OCI-LY3 (cell line): ENCODE data around the gene ASB13.

Experiments
- H2AFZ ChIP-seq: fragments of 200-600, 300-600 bp; shearing (Covaris generic); 2 replicates; pipeline ENCODE4 v1.6.0; 2014; ENCODE audit warnings: antibody characterized with exemption, low read depth, low read length
- H3K27ac ChIP-seq: fragments of 200-600, 300-600 bp; sonication (generic); 2 replicates; pipeline ENCODE4 v1.5.1; 2014; ENCODE audit warnings: mild to moderate bottlenecking, low read length, moderate library complexity, mixed read lengths
- H3K27me3 ChIP-seq: fragments of 200-600, 300-600 bp; sonication (generic); 2 replicates; pipeline ENCODE4 v1.6.1; 2014; ENCODE audit warnings: low read depth, low read length, mixed read lengths
- H3K36me3 ChIP-seq: fragments of 200-600, 300-600 bp; sonication (generic); replicated peaks from 2 replicates; pipeline ENCODE3; 2014; ENCODE audit warnings: low read depth, low read length, mixed read lengths
- H3K4me1 ChIP-seq: fragments of 300-600, 200-600 bp; sonication (generic); 2 replicates; pipeline ENCODE4 v1.6.1; 2014; ENCODE audit warnings: low read length, mixed read lengths
- H3K4me2 ChIP-seq: fragments of 200-600, 300-600 bp; sonication (generic); 2 replicates; pipeline ENCODE4 v1.6.1; 2014; ENCODE audit warnings: low read length, mixed read lengths
- H3K4me3 ChIP-seq: fragments of 300-600, 200-600 bp; sonication (generic); 2 replicates; pipeline ENCODE4 v1.5.1; 2014; ENCODE audit warnings: antibody characterized with exemption, mild to moderate bottlenecking, low read length, moderate library complexity
- H3K79me2 ChIP-seq: fragments of 300-600, 200-600 bp; shearing (Covaris generic); 2 replicates; pipeline ENCODE4 v1.6.1; 2014; ENCODE audit warnings: mild to moderate bottlenecking, low read length, mixed read lengths
- H3K9ac ChIP-seq: fragments of 300-600, 200-600 bp; shearing (Covaris generic); 2 replicates; pipeline ENCODE4 v1.6.0; 2014; ENCODE audit warnings: mild to moderate bottlenecking, low read length, moderate library complexity
- H3K9me3 ChIP-seq: fragments of 200-600, 300-600 bp; shearing (Covaris generic); 2 replicates; pipeline ENCODE4 v1.6.1; 2014; ENCODE audit warnings: low read length, mixed read lengths; ENCODE audit not compliant: insufficient read depth
- H4K20me1 ChIP-seq: fragments of 200-600, 300-600 bp; sonication (generic); 2 replicates; pipeline ENCODE4 v1.6.1; 2016; ENCODE audit warnings: low read length, mixed read lengths; ENCODE audit not compliant: insufficient read depth
- EZH2phosphoT487 ChIP-seq: fragments of 200-600 bp; shearing (Covaris generic); IDR thresholded peaks from 2 replicates; pipeline ENCODE4 v1.6.1; 2018; ENCODE audit warnings: antibody characterized with exemption, mixed run types, low read depth
- TF ChIP-seq, protein P1 (sequence below): fragments of 200-600, 300-600 bp; sonication (generic); IDR thresholded peaks from 2 replicates; pipeline ENCODE4 v1.5.1; 2014; ENCODE audit warnings: antibody characterized with exemption, low read length, low read depth

The ASB13 gene

DNA sequence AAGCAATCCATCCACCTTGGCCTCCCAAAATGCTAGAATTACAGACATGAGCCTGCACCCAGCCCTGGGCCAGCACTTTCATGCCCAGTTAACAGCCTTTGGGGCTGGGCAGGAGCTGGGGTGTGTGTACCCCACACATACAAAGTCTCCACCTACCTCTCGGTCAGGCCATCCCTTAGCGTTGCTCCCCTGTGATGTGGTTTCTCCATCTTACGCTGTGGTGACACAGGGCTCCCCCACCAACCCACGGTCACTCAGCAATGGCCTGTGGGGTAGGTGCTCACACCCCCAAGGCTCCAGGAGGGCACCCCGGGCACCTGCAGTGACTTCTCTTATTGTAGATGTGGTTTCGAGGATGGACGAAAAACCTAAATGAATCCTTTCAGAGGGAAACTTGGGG, 58.8 kb downstream of the ASB13 start:
- H4K20me1 ChIP-seq = no peaks in the 10 kb centered on the region
- H3K4me2 ChIP-seq = no peak overlapping the region
- H3K79me2 ChIP-seq = no peaks in the 10 kb centered on the region
- H3K27me3 ChIP-seq = peaks cover 9% of the 10 kb centered on the region; the same call in 1 of the 2 replicates
- TF ChIP-seq, protein P1, sequence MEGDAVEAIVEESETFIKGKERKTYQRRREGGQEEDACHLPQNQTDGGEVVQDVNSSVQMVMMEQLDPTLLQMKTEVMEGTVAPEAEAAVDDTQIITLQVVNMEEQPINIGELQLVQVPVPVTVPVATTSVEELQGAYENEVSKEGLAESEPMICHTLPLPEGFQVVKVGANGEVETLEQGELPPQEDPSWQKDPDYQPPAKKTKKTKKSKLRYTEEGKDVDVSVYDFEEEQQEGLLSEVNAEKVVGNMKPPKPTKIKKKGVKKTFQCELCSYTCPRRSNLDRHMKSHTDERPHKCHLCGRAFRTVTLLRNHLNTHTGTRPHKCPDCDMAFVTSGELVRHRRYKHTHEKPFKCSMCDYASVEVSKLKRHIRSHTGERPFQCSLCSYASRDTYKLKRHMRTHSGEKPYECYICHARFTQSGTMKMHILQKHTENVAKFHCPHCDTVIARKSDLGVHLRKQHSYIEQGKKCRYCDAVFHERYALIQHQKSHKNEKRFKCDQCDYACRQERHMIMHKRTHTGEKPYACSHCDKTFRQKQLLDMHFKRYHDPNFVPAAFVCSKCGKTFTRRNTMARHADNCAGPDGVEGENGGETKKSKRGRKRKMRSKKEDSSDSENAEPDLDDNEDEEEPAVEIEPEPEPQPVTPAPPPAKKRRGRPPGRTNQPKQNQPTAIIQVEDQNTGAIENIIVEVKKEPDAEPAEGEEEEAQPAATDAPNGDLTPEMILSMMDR = no peak
- no peak for TF ChIP-seq EZH2phosphoT487
- H2AFZ ChIP-seq = no peak overlapping the region
- H3K9me3 ChIP-seq = no peaks in the 10 kb centered on the region
- no peaks in the 10 kb centered on the region for H3K36me3 ChIP-seq
- no peak overlapping the region for H3K9ac ChIP-seq
- H3K4me3 ChIP-seq = no peak overlapping the region
- no peak overlapping the region for H3K27ac ChIP-seq
- H3K4me1 ChIP-seq = no peaks in the 10 kb centered on the region

DNA sequence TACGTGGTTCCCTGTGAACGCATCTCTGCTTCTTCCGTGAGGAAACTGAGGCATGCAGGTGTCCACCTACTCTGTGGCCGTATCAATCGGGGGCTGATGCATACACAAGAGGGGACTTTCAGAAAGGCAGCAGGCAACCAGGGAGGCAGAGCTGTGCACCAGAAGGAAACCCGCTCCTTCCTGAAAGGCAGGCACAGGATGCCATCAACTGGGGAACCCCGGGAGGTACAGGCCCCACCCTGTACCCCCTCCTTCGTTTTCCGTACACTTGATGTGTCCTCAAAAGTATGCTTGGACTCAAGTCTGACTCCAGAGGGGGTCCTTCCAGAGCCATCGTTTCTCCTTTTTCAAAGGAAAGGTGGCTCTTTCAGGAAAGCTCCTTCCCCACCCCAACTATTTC, 59.5 kb downstream of the ASB13 start:
- Histone ChIP-seq H3K9ac (no peak overlapping the region), H2AFZ (no peak overlapping the region), H3K4me3 (0 out of 2 replicates have a peak overlapping the region, but pooled peaks have one; percentile 38), H3K9me3 (no peaks in the 10 kb centered on the region), H3K27ac (no peak overlapping the region), H3K36me3 (no peaks in the 10 kb centered on the region), H3K27me3 (peaks cover 9% of the 10 kb centered on the region; the same call in 1 of the 2 replicates), H3K79me2 (no peaks in the 10 kb centered on the region), H3K4me2 (peak overlapping the region; percentile 51), H3K4me1 (no peaks in the 10 kb centered on the region), H4K20me1 (no peaks in the 10 kb centered on the region)
- TF ChIP-seq, protein P1 = peak; percentile 32; the same call in 1 of the 2 replicates
- no peak for TF ChIP-seq EZH2phosphoT487

DNA sequence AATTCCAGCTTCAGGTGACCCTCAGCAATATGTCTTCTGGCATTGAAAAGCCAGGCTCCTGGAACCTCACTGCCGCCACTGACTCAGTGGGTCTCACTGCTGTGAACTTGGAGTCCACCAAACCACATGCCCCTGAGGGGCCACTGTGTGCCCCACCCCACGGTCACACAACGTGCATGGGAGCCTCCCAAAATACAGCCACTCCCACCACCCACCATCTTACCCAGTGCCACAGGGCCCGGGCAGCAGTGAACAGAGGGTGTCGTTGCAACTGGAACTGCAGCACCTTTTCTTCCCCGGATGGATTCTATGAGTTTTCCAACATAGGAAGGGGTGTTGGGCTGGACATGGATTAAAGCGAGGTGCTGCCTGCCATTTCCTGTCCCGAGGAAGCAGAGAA, 60.1 kb downstream of the ASB13 start:
- no peak for TF ChIP-seq EZH2phosphoT487
- TF ChIP-seq, protein P1 = no peak
- Histone ChIP-seq H3K9ac (no peak overlapping the region), H2AFZ (no peak overlapping the region), H3K4me3 (no peak overlapping the region), H3K27ac (no peak overlapping the region), H3K36me3 (no peaks in the 10 kb centered on the region), H4K20me1 (no peaks in the 10 kb centered on the region), H3K4me1 (no peaks in the 10 kb centered on the region), H3K27me3 (peaks cover 9% of the 10 kb centered on the region; the same call in 1 of the 2 replicates), H3K9me3 (no peaks in the 10 kb centered on the region), H3K4me2 (peak overlapping the region; percentile 51), H3K79me2 (no peaks in the 10 kb centered on the region)

DNA sequence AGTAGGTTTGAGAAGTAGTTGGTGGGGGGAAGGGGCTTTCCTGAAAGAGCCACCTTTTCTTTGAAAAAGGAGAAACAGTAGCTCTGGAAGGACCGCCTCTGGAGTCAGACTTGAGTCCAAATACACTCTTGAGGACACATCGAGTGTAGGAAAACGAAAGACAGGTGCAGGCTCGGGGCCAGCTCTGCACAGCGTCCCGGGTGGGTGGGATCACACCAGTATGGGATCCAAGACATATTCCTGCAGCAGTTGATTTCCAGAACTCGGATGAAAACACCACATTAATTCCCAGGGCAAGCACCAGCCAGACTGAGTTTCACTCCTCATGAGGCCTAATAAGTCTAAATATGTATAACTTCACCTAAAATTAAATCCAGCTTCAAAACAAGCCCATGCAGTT, 61.4 kb downstream of the ASB13 start:
- H3K27me3 ChIP-seq = peaks cover 9% of the 10 kb centered on the region; the same call in 1 of the 2 replicates
- no peak overlapping the region for H3K4me2 ChIP-seq
- TF ChIP-seq EZH2phosphoT487 = no peak
- TF ChIP-seq, protein P1 = no peak
- H2AFZ ChIP-seq = no peak overlapping the region
- no peaks in the 10 kb centered on the region for H3K36me3 ChIP-seq
- H3K9me3 ChIP-seq = no peaks in the 10 kb centered on the region
- H4K20me1 ChIP-seq = no peaks in the 10 kb centered on the region
- H3K9ac ChIP-seq = no peak overlapping the region
- no peaks in the 10 kb centered on the region for H3K79me2 ChIP-seq
- H3K4me3 ChIP-seq = no peak overlapping the region
- no peak overlapping the region for H3K27ac ChIP-seq
- H3K4me1 ChIP-seq = no peaks in the 10 kb centered on the region
